NCI-H2107 (cell line): Measurements from ENCODE around the gene CDKN2B-AS1.
"Not testable (repeated sequence)": the region's sequence is repeated elsewhere in the genome, so short reads cannot be mapped to it uniquely, and the experiment has no call there.

Experiments used
- DNase-seq: peaks from one replicate; lab custom pipeline; 2025; lab: John Stamatoyannopoulos, UW

CDKN2B-AS1 gene

GRCh38 chr9:21994556-21995005, at the start of gene CDKN2B-AS1:
Gene CDKN2B-AS1 (plus strand): TSS chr9:21994791.
- DNase-seq = peak; percentile 97

GRCh38 chr9:21945606-21946005, 49.0 kb upstream of the CDKN2B-AS1 start:
- no peak for DNase-seq

- DNase-seq = no peak
These were observed 35.8 kb upstream of the CDKN2B-AS1 start for GRCh38 chr9:21958833-21959232.

- DNase-seq = not testable (repeated sequence)
These were observed 35.3 kb upstream of the CDKN2B-AS1 start for GRCh38 chr9:21959268-21959667.

- DNase-seq = no peak
These were observed 33.0 kb upstream of the CDKN2B-AS1 start for GRCh38 chr9:21961569-21961968.

GRCh38 chr9:21964925-21965385, 29.6 kb upstream of the CDKN2B-AS1 start:
- DNase-seq = no peak

GRCh38 chr9:21965401-21965951, 29.1 kb upstream of the CDKN2B-AS1 start:
- no peak for DNase-seq

- no peak for DNase-seq
These were observed 28.3 kb upstream of the CDKN2B-AS1 start for GRCh38 chr9:21966140-21966851.

- no peak for DNase-seq
These were observed 27.4 kb upstream of the CDKN2B-AS1 start for GRCh38 chr9:21967169-21967568.

GRCh38 chr9:21967702-21968101, 26.9 kb upstream of the CDKN2B-AS1 start:
- no peak for DNase-seq

GRCh38 chr9:21968331-21969010, 26.1 kb upstream of the CDKN2B-AS1 start:
- DNase-seq = no peak

GRCh38 chr9:21969011-21969940, 25.3 kb upstream of the CDKN2B-AS1 start:
- DNase-seq = no peak

- no peak for DNase-seq
These were observed 24.4 kb upstream of the CDKN2B-AS1 start for GRCh38 chr9:21969951-21970799.

GRCh38 chr9:21970800-21971640, 23.6 kb upstream of the CDKN2B-AS1 start:
- DNase-seq = no peak

GRCh38 chr9:21972361-21972760, 22.2 kb upstream of the CDKN2B-AS1 start:
- no peak for DNase-seq

- DNase-seq = peak; percentile 12
These were observed 20.3 kb upstream of the CDKN2B-AS1 start for GRCh38 chr9:21974343-21974721.

- DNase-seq = peak; percentile 78
These were observed 19.7 kb upstream of the CDKN2B-AS1 start for GRCh38 chr9:21974722-21975409.

- DNase-seq = no peak
These were observed 18.2 kb upstream of the CDKN2B-AS1 start for GRCh38 chr9:21976334-21976875.

- DNase-seq = no peak
These were observed 12.2 kb upstream of the CDKN2B-AS1 start for GRCh38 chr9:21982391-21982790.
